A549 (cell line): Measurements from ENCODE around the gene PRKAG2. TPM values are rescaled to one million over a fixed set of nuclear protein-coding genes. Genes with fewer than 3 reads are reported as not detected.

Experiments
- ATAC-seq, 2 experiments: fragments of 200-7000 bp in 1 of 2; fragments of >200 bp in 1 of 2; cut with Nextera tagmentation in 1 of 2; cut with Tn5 transposase in 1 of 2; 3 replicates each; pipeline versions ENCODE4 v1.8.0 to v1.9.1; 2018 to 2020; ENCODE audit warnings: mild to moderate bottlenecking in 1 of 2, moderate library complexity in 1 of 2
- CTCF ChIA-PET: fragments of 300-600 bp; sonication (Branson Sonifier 250); formaldehyde crosslinking; extraction: SDS; loops from one replicate; lab custom pipeline; 2021; ENCODE audit warnings: antibody characterized with exemption, inconsistent platforms; lab: Yijun Ruan, JAX
- POLR2A ChIA-PET: fragments of 350-600 bp; formaldehyde crosslinking; extraction: SDS; loops from one replicate; lab custom pipeline; 2021; ENCODE audit warnings: antibody characterized with exemption, inconsistent platforms; lab: Yijun Ruan, JAX
- DNase-seq, 2 experiments: peaks; one replicate each; pipeline versions ENCODE4 v3.0.0 to v3.0.0-alpha.2; 2011 to 2016; ENCODE audit warnings: low read depth in 1 of 2, low spot score in 1 of 2
- FAIRE-seq: peaks from 2 replicates; lab custom pipeline; 2011; peaks lifted over from hg19 to GRCh38; lab: Jason Lieb, UNC
- H3K27ac ChIP-seq, 2 experiments: fragments of >200 bp; sonication (Bioruptor Twin); formaldehyde crosslinking; 3 replicates each; pipeline ENCODE4 v1.5.1; 2016 to 2017
- H3K4me1 ChIP-seq: fragments of >200 bp; sonication (Bioruptor Twin); formaldehyde crosslinking; 3 replicates; pipeline ENCODE4 v1.6.1; 2016
- H3K4me2 ChIP-seq: fragments of >200 bp; sonication (Bioruptor Twin); formaldehyde crosslinking; 3 replicates; pipeline ENCODE4 v1.6.1; 2016
- H3K4me3 ChIP-seq: fragments of >200 bp; sonication (Bioruptor Twin); formaldehyde crosslinking; 3 replicates; pipeline ENCODE4 v1.5.1; 2016
- H3K9me3 ChIP-seq: fragments of >200 bp; sonication (Bioruptor Twin); formaldehyde crosslinking; 3 replicates; pipeline ENCODE4 v1.6.1; 2016
- CBX2 ChIP-seq: fragments of 200-600 bp; sonication (generic); IDR thresholded peaks from 2 replicates; pipeline ENCODE4 v1.6.1; 2016; ENCODE audit warnings: low read depth, mild to moderate bottlenecking, borderline replicate concordance
- CBX8 ChIP-seq: fragments of 200-600 bp; sonication (generic); IDR thresholded peaks from 2 replicates; pipeline ENCODE4 v1.6.1; 2016
- CHD2 ChIP-seq: fragments of 150-350 bp; IDR thresholded peaks from 2 replicates; pipeline ENCODE4 v1.6.1; 2014; ENCODE audit warnings: low read length; ENCODE audit not compliant: partially characterized antibody
- CHD4 ChIP-seq: fragments of 200-600 bp; sonication (generic); IDR thresholded peaks from 2 replicates; pipeline ENCODE4 v1.6.1; 2016; ENCODE audit warnings: antibody characterized with exemption, mild to moderate bottlenecking, borderline replicate concordance
- EHMT2 ChIP-seq: fragments of 200-600 bp; sonication (generic); IDR thresholded peaks from 2 replicates; pipeline ENCODE4 v1.6.1; 2016; ENCODE audit warnings: antibody characterized with exemption, low read depth, mild to moderate bottlenecking, moderate library complexity
- ESRRA ChIP-seq: fragments of 150-350 bp; IDR thresholded peaks from 2 replicates; pipeline ENCODE4 v1.6.1; 2014; ENCODE audit warnings: mild to moderate bottlenecking, low read length, borderline replicate concordance
- FOSB ChIP-seq: fragments of 250-450 bp; sonication (Bioruptor Pico); IDR thresholded peaks from 2 replicates; pipeline ENCODE4 v1.5.0; 2020; ENCODE audit warnings: mild to moderate bottlenecking, moderate library complexity
- FOXS1 ChIP-seq: fragments of 250-450 bp; sonication (Bioruptor Pico); IDR thresholded peaks from 2 replicates; pipeline ENCODE4 v1.5.0; 2020; ENCODE audit warnings: mild to moderate bottlenecking, moderate library complexity
- GATA3 ChIP-seq: IDR thresholded peaks from 2 replicates; pipeline ENCODE4 v1.6.1; 2012; ENCODE audit warnings: borderline replicate concordance
- HEYL ChIP-seq: fragments of 250-450 bp; sonication (Bioruptor Pico); IDR thresholded peaks from 2 replicates; pipeline ENCODE4 v1.8.0; 2021; ENCODE audit warnings: mild to moderate bottlenecking, moderate library complexity
- HOXA7 ChIP-seq: fragments of 250-450 bp; sonication (Bioruptor Pico); IDR thresholded peaks from 2 replicates; pipeline ENCODE4 v1.5.0; 2020; ENCODE audit warnings: mild to moderate bottlenecking, moderate library complexity
- HOXB5 ChIP-seq: fragments of 250-450 bp; sonication (Bioruptor Pico); IDR thresholded peaks from 2 replicates; pipeline ENCODE4 v1.5.0; 2020; ENCODE audit warnings: mild to moderate bottlenecking, moderate library complexity
- JUN ChIP-seq, 2 experiments: fragments of >200 bp; sonication (Bioruptor Twin); formaldehyde crosslinking; IDR thresholded peaks; 2 replicates in 1 of 2; 3 replicates in 1 of 2; pipeline ENCODE4 v1.6.1; 2016 to 2017
- KDM1A ChIP-seq: fragments of 200-600 bp; sonication (generic); IDR thresholded peaks from 2 replicates; pipeline ENCODE4 v1.6.1; 2016; ENCODE audit warnings: low read depth, mild to moderate bottlenecking
- MAFK ChIP-seq: fragments of 450-650 bp; IDR thresholded peaks from 2 replicates; pipeline ENCODE4 v1.6.1; 2014; ENCODE audit not compliant: partially characterized antibody
- MAZ ChIP-seq: fragments of 150-350 bp; IDR thresholded peaks from 2 replicates; pipeline ENCODE4 v1.6.1; 2014; ENCODE audit warnings: antibody characterized with exemption, low read depth, low read length, borderline replicate concordance
- NFE2L2 ChIP-seq: fragments of 150-350 bp; conservative IDR thresholded peaks from 2 replicates; pipeline ENCODE4 v1.6.1; 2014; ENCODE audit warnings: low read length
- POLR2A ChIP-seq: IDR thresholded peaks from 2 replicates; pipeline ENCODE4 v1.6.1; 2012; ENCODE audit warnings: mild to moderate bottlenecking, low read length
- RAD21 ChIP-seq, 2 experiments: fragments of >200 bp in 1 of 2; sonication (Bioruptor Twin) in 1 of 2; formaldehyde crosslinking in 1 of 2; IDR thresholded peaks in 1 of 2; conservative IDR thresholded peaks in 1 of 2; 2 replicates in 1 of 2; 3 replicates in 1 of 2; pipeline ENCODE4 v1.6.1; 2012 to 2018; ENCODE audit warnings: inconsistent platforms in 1 of 2
- RCOR1 ChIP-seq: fragments of 150-350 bp; IDR thresholded peaks from 2 replicates; pipeline ENCODE4 v1.6.1; 2014; ENCODE audit warnings: antibody characterized with exemption, low read length, low read depth
- RNF2 ChIP-seq: fragments of 200-600 bp; sonication (generic); IDR thresholded peaks from 2 replicates; pipeline ENCODE4 v1.6.1; 2016; ENCODE audit warnings: low read depth, mild to moderate bottlenecking, antibody characterized with exemption, moderate library complexity, borderline replicate concordance
- SMC3 ChIP-seq: fragments of >200 bp; sonication (Bioruptor Twin); formaldehyde crosslinking; IDR thresholded peaks from 3 replicates; pipeline ENCODE4 v1.6.1; 2018; ENCODE audit warnings: inconsistent platforms
- SREBF2 ChIP-seq: fragments of 450-650 bp; IDR thresholded peaks from 2 replicates; pipeline ENCODE4 v1.6.1; 2014; ENCODE audit warnings: mild to moderate bottlenecking, moderate library complexity
- ZFP36 ChIP-seq: fragments of 450-650 bp; IDR thresholded peaks from 2 replicates; pipeline ENCODE4 v1.6.1; 2014; ENCODE audit warnings: borderline replicate concordance; ENCODE audit not compliant: partially characterized antibody
- WGBS: methylation state at CpG from one replicate; pipeline ENCODE4 v1.1.6; 2017; ENCODE audit errors: missing lambda C conversion rate; 5-methylcytosine and 5-hydroxymethylcytosine counted together
- polyA plus RNA-seq, 4 experiments: library from polyadenylated mRNA; depleted of rRNA in 3 of 4; stranded (reverse); fragments of >200 nt; fragmentation: RNase III in 1 of 4; extraction: RNeasy Plus Mini Kit Qiagen cat#74134 plus additional on column Dnase treatment in 1 of 4; gene quantifications; 2 replicates in 3 of 4; 3 replicates in 1 of 4; pipeline ENCODE4 v1.2.3, GENCODE V29; 2011 to 2017
- TF ChIP-seq, protein P1 (sequence below): IDR thresholded peaks from 2 replicates; pipeline ENCODE4 v1.6.1; 2012; ENCODE audit warnings: low read depth, borderline replicate concordance
- TF ChIP-seq, protein P2 (sequence below): fragments of 450-650 bp; IDR thresholded peaks from 2 replicates; pipeline ENCODE4 v1.6.1; 2014; ENCODE audit warnings: antibody characterized with exemption
- TF ChIP-seq, protein P3 (sequence below): fragments of >200 bp; sonication (Bioruptor Twin); formaldehyde crosslinking; IDR thresholded peaks from 3 replicates; pipeline ENCODE4 v1.5.1; 2016
- TF ChIP-seq, protein P4 (sequence below): IDR thresholded peaks from 2 replicates; pipeline ENCODE4 v1.6.1; 2012
- TF ChIP-seq, protein P5 (sequence below): IDR thresholded peaks from 2 replicates; pipeline ENCODE4 v1.6.1; 2012

PRKAG2 gene
- polyA plus RNA-seq, 2 of the 4 experiments (the other 2 are of a cell fraction): 26.5 to 31.7 TPM

DNA sequence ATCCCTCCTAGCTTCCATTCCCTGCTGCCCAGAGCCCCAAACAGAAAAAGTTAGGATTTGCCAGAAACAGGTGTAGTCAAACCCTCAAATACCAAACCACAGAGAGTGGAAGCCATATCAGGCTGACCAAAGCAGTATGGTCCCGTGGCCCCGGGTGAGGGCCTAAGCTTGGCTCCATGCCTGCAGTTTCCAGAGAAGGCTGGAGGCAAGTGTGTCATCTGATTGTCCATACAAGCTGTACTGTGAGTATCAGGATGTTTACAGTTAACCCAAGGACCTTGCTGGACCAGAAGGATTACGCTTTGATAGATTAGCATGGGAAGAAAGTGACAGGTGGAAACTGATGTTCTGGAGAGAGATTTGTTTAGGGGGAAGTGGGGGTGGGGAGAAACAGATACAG is 96.3 kb downstream of the PRKAG2 start:
- Histone ChIP-seq H3K27ac (no peak overlapping the region), H3K4me1 (0 out of 3 replicates have a peak, but pooled peaks cover 4% of the 10 kb centered on the region), H3K4me3 (no peak overlapping the region), H3K9me3 (peaks cover 12% of the 10 kb centered on the region; the same call in 1 of the 3 replicates), H3K4me2 (no peak overlapping the region)
- ATAC-seq: no peak
- no peak for DNase-seq
- WGBS: 31% methylated on average over 3 of the region's 3 CpGs
- POLR2A ChIA-PET: no interaction called here
- no peak for TF ChIP-seq POLR2A
- no peak for TF ChIP-seq CBX2
- TF ChIP-seq, protein P1, sequence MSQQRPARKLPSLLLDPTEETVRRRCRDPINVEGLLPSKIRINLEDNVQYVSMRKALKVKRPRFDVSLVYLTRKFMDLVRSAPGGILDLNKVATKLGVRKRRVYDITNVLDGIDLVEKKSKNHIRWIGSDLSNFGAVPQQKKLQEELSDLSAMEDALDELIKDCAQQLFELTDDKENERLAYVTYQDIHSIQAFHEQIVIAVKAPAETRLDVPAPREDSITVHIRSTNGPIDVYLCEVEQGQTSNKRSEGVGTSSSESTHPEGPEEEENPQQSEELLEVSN: no peak
- no peak for TF ChIP-seq RCOR1
- no peak for TF ChIP-seq RNF2
- no peak for TF ChIP-seq NFE2L2
- no peak for TF ChIP-seq HOXB5 (CRISPR knock-in tag)
- TF ChIP-seq EHMT2: no peak
- no peak for TF ChIP-seq SREBF2
- TF ChIP-seq FOXS1 (CRISPR knock-in tag): no peak
- TF ChIP-seq HEYL (CRISPR knock-in tag): no peak
- TF ChIP-seq, protein P2, sequence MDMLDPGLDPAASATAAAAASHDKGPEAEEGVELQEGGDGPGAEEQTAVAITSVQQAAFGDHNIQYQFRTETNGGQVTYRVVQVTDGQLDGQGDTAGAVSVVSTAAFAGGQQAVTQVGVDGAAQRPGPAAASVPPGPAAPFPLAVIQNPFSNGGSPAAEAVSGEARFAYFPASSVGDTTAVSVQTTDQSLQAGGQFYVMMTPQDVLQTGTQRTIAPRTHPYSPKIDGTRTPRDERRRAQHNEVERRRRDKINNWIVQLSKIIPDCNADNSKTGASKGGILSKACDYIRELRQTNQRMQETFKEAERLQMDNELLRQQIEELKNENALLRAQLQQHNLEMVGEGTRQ: no peak
- TF ChIP-seq FOSB (CRISPR knock-in tag): no peak
- no peak for TF ChIP-seq MAFK
- no peak for FAIRE-seq
- CTCF ChIA-PET: interaction anchor here (0.8 to 7.4 kb wide), 7 partner anchors 13 to 210 kb away, joined by 4 to 153 read pairs (median 50); no protein-coding TSS in a partner anchor

DNA sequence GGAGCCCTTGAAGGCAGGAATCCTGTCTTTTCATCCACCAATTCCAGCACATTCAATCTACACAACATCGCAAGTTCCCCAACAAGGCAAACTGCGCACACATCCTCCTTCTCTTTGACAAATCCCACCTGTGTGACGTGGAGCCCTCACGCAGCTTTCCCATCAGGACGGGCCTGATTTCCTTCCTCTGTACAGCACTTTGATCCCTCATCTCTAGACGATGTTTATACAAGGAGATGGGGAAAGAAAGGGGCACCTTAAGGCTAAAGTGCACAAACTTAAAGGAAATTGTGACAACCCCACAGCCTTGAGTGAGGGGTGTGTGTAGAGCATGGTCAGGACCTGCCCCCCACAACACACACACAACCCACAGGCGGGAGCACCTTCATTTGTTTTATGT is 97.2 kb downstream of the PRKAG2 start:
- ChIA-PET CTCF (interaction anchor here (1.6 to 2.7 kb wide), 3 partner anchors 12 to 20 kb away, joined by 4 to 10 read pairs (median 7); no protein-coding TSS in a partner anchor), POLR2A (no interaction called here)
- 74% methylated on average over 7 of the region's 7 CpGs for WGBS
- DNase-seq: no peak
- Histone ChIP-seq H3K4me1 (0 out of 3 replicates have a peak, but pooled peaks cover 4% of the 10 kb centered on the region), H3K27ac (no peak overlapping the region), H3K9me3 (peaks cover 12% of the 10 kb centered on the region; the same call in 1 of the 3 replicates), H3K4me2 (no peak overlapping the region), H3K4me3 (no peak overlapping the region)
- TF ChIP-seq, protein P3, sequence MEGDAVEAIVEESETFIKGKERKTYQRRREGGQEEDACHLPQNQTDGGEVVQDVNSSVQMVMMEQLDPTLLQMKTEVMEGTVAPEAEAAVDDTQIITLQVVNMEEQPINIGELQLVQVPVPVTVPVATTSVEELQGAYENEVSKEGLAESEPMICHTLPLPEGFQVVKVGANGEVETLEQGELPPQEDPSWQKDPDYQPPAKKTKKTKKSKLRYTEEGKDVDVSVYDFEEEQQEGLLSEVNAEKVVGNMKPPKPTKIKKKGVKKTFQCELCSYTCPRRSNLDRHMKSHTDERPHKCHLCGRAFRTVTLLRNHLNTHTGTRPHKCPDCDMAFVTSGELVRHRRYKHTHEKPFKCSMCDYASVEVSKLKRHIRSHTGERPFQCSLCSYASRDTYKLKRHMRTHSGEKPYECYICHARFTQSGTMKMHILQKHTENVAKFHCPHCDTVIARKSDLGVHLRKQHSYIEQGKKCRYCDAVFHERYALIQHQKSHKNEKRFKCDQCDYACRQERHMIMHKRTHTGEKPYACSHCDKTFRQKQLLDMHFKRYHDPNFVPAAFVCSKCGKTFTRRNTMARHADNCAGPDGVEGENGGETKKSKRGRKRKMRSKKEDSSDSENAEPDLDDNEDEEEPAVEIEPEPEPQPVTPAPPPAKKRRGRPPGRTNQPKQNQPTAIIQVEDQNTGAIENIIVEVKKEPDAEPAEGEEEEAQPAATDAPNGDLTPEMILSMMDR: no peak
- TF ChIP-seq KDM1A (no peak), CHD2 (no peak), ZFP36 (no peak)
- TF ChIP-seq, protein P4, sequence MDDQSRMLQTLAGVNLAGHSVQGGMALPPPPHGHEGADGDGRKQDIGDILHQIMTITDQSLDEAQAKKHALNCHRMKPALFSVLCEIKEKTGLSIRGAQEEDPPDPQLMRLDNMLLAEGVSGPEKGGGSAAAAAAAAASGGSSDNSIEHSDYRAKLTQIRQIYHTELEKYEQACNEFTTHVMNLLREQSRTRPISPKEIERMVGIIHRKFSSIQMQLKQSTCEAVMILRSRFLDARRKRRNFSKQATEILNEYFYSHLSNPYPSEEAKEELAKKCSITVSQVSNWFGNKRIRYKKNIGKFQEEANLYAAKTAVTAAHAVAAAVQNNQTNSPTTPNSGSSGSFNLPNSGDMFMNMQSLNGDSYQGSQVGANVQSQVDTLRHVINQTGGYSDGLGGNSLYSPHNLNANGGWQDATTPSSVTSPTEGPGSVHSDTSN: no peak
- no peak for FAIRE-seq
- no peak for ATAC-seq

DNA sequence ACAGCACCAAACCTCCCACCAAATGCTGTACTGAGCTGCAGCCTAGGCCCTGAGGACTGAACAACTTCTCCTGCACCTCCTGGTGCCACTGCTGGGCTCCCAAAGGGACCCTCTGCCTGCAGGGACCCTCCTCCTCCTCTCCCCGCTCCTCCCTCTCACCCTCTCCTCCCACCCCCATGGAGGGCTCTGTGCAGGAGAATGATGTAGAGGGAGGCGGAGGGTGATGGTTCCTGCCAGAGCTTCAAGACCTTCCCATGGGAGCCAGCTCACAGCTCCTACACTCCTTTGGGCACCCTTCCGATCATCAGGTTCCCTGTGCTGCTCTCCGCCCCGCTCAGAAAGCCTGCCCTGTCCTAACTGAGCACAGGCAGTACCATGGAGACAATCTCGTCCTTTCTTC is 97.7 kb downstream of the PRKAG2 start:
- ChIA-PET CTCF (interaction anchor here (1.1 to 2.7 kb wide), 7 partner anchors 9 to 92 kb away, joined by 3 to 10 read pairs (median 4); no protein-coding TSS in a partner anchor), POLR2A (no interaction called here)
- no peak for FAIRE-seq
- TF ChIP-seq, protein P4: no peak
- no peak for TF ChIP-seq SMC3
- TF ChIP-seq EHMT2: no peak
- no peak for TF ChIP-seq CBX8
- TF ChIP-seq RAD21 (conservative IDR thresholded peaks at IDR 0.05 in 1 of 2, IDR thresholded peaks at IDR 0.05 in 1 of 2): no peak
- no peak for TF ChIP-seq HOXA7 (CRISPR knock-in tag)
- no peak for TF ChIP-seq GATA3
- no peak for TF ChIP-seq ESRRA
- TF ChIP-seq MAZ: no peak
- no peak for TF ChIP-seq FOSB (CRISPR knock-in tag)
- no peak for TF ChIP-seq CHD4
- TF ChIP-seq JUN (IDR thresholded peaks at IDR 0.05): no peak
- TF ChIP-seq NFE2L2: no peak
- TF ChIP-seq, protein P5, sequence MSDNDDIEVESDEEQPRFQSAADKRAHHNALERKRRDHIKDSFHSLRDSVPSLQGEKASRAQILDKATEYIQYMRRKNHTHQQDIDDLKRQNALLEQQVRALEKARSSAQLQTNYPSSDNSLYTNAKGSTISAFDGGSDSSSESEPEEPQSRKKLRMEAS: no peak
- Histone ChIP-seq H3K4me1 (0 out of 3 replicates have a peak, but pooled peaks cover 4% of the 10 kb centered on the region), H3K4me2 (no peak overlapping the region), H3K9me3 (peaks cover 12% of the 10 kb centered on the region; the same call in 1 of the 3 replicates), H3K27ac (no peak overlapping the region), H3K4me3 (no peak overlapping the region)
- DNase-seq: no peak
- no peak for ATAC-seq
- WGBS: 77% methylated on average over 6 of the region's 6 CpGs
